Measurements from ENCODE around the gene OSGIN1. TPM values are rescaled to one million over a fixed set of nuclear protein-coding genes. Genes with fewer than 3 reads are reported as not detected.
A peak's percentile ranks its signal among the peaks of the same experiment; 100 is the strongest.

The OSGIN1 gene
- total and polyA plus RNA-seq, 2 of the 8 experiments (the other 6 are each of a cell fraction or from before 2014, with no cell fraction given) = 0.58 to 0.76 TPM

- Histone ChIP-seq H2BK12ac (ENCODE audit: low read depth, low read length) (no peak overlapping the region), H3K36me3 (ENCODE audit: control insufficient read depth in 2 of 4, insufficient read depth in 4 of 4, low read length in 3 of 4) (no peaks in the 10 kb centered on the region), H3K9me3 (ENCODE audit: insufficient read depth in 2 of 2, low read depth in 1 of 2, low read length in 1 of 2) (no peaks in the 10 kb centered on the region), H3K23me2 (ENCODE audit: low read depth, low read length) (no peaks in the 10 kb centered on the region), H4K5ac (ENCODE audit: insufficient read length, low read depth, low read length) (no peak overlapping the region), H2BK120ac (replicated peaks; ENCODE audit: low read depth, low read length) (no peak overlapping the region), H3K79me1 (ENCODE audit: low read depth, low read length) (no peaks in the 10 kb centered on the region), H3K18ac (ENCODE audit: extremely low read depth, low read length) (no peak overlapping the region), H3K23ac (ENCODE audit: insufficient read length) (no peak overlapping the region), H3K4me1 (replicated peaks in 1 of 4; ENCODE audit: control insufficient read depth in 3 of 4, insufficient read depth in 4 of 4, low read length in 3 of 4) (no peaks in the 10 kb centered on the region), H3K4ac (replicated peaks; ENCODE audit: insufficient read length, low read depth, low read length) (no peak overlapping the region), H3K4me2 (ENCODE audit: insufficient read depth in 1 of 2, low read depth in 2 of 2, low read length in 2 of 2) (no peak overlapping the region), H2AK5ac (ENCODE audit: low read depth, low read length) (no peak overlapping the region), H4K91ac (replicated peaks; ENCODE audit: insufficient read length, low read length) (no peak overlapping the region), H3K27me3 (replicated peaks in 1 of 4; ENCODE audit: control insufficient read depth in 3 of 4, extremely low read depth in 1 of 4, insufficient read depth in 3 of 4, low read length in 3 of 4) (no peaks in the 10 kb centered on the region; a peak in 1 of 7 replicates), H3K79me2 (ENCODE audit: control insufficient read depth in 1 of 2, insufficient read depth in 2 of 2, low read length in 2 of 2) (no peaks in the 10 kb centered on the region), H2BK20ac (ENCODE audit: low read length) (no peak overlapping the region), H3K9ac (replicated peaks in 1 of 4; ENCODE audit: extremely low read depth in 1 of 4, low read depth in 3 of 4, low read length in 3 of 4) (no peak overlapping the region), H3K56ac (replicated peaks; ENCODE audit: insufficient read length, low read depth, low read length) (no peak overlapping the region), H2BK15ac (ENCODE audit: low read length) (no peak overlapping the region), H3K14ac (ENCODE audit: insufficient read length) (no peak overlapping the region), H2AFZ (ENCODE audit: low read length) (no peak overlapping the region), H3K4me3 (ENCODE audit: extremely low read depth in 1 of 4, insufficient read depth in 2 of 4, low read depth in 3 of 4, low read length in 4 of 4) (no peak overlapping the region), H4K20me1 (replicated peaks in 1 of 2; ENCODE audit: control insufficient read depth in 1 of 2, insufficient read depth in 2 of 2, low read length in 2 of 2) (no peaks in the 10 kb centered on the region), H4K8ac (ENCODE audit: extremely low read depth, insufficient read depth, low read length) (peak overlapping the region; percentile 37), H2BK5ac (ENCODE audit: low read depth, low read length) (no peak overlapping the region), H3K27ac (ENCODE audit: low read depth, low read length) (no peak overlapping the region)
- WGBS, 2 experiments (ENCODE audit: extremely low coverage in 1 of 2, insufficient coverage in 1 of 2, insufficient read length in 1 of 2, insufficient replicate concordance in 2 of 2, low coverage in 1 of 2, low lambda C conversion rate in 2 of 2, missing lambda C conversion rate in 1 of 2) = 89% methylated on average over 28 of the region's 28 CpGs; no CpG with 5 or more reads in 1 of the 2 experiments
- DNase-seq (ENCODE audit: low read depth in 1 of 2, low spot score in 2 of 2) (no peak), FAIRE-seq (no peak)
- ChIA-PET POLR2A (ENCODE audit: partially characterized antibody) (interaction anchor here (1.1 to 1.4 kb wide), 2 partner anchors 16 to 35 kb away, joined by 3 to 4 read pairs; partner anchors contain the start of gene MLYCD), CTCF (ENCODE audit: partially characterized antibody) (interaction anchor here (1.4 to 5.0 kb wide), 4 partner anchors 7 to 87 kb away, joined by 3 to 35 read pairs (median 6); no protein-coding TSS in a partner anchor)
- TF ChIP-seq YY1 (IDR thresholded peaks at IDR 0.05; ENCODE audit: low read depth, low read length) (no peak), E2F6 (IDR thresholded peaks at IDR 0.05) (no peak), CHD2 (IDR thresholded peaks at IDR 0.05; ENCODE audit: low read length) (no peak), SP1 (IDR thresholded peaks at IDR 0.05; ENCODE audit: low read depth, low read length) (no peak), HDAC2 (IDR thresholded peaks at IDR 0.05; ENCODE audit: borderline replicate concordance in 1 of 2, low read depth in 2 of 2, low read length in 2 of 2) (no peak), CEBPB (IDR thresholded peaks at IDR 0.05; ENCODE audit: low read depth, low read length) (no peak), NANOG (IDR thresholded peaks at IDR 0.05; ENCODE audit: insufficient read depth, low read depth, low read length, poor library complexity, severe bottlenecking) (no peak), SIRT6 (IDR thresholded peaks at IDR 0.05; ENCODE audit: low read length) (no peak), JUN (IDR thresholded peaks at IDR 0.05; ENCODE audit: low read depth, low read length) (no peak), CBX5 (IDR thresholded peaks at IDR 0.05; ENCODE audit: low read depth, low read length) (no peak), CHD1 (IDR thresholded peaks at IDR 0.05; ENCODE audit: low read depth, low read length) (no peak), MAFK (IDR thresholded peaks at IDR 0.05; ENCODE audit: low read depth, low read length) (no peak), SRF (IDR thresholded peaks at IDR 0.05; ENCODE audit: low read depth, low read length) (no peak)
Measured at GRCh38 chr16:83933885-83934683, 19.0 kb upstream of the OSGIN1 start.

All from H1 (cell line).